K562 (cell line): ENCODE data around the gene POMP. TPM values are rescaled to one million over a fixed set of nuclear protein-coding genes. Genes with fewer than 3 reads are reported as not detected.

Experiments
- ATAC-seq: fragments of 200-7000 bp; cut with Tn5 transposase; 3 replicates; pipeline ENCODE4 v1.9.1; 2020; ENCODE audit warnings: moderate library complexity
- BruUV-seq: library from RNA; stranded (reverse); fragments of 400-500 nt; replicated peaks from 2 replicates; lab custom pipeline; 2021; lab: Mats Ljungman, UMichigan
- CTCF ChIA-PET: fragments of 300-600 bp; formaldehyde crosslinking; extraction: SDS; loops from one replicate; lab custom pipeline; 2021; ENCODE audit warnings: low intra/inter-chr PET ratio; lab: Yijun Ruan, JAX
- POLR2A ChIA-PET: fragments of 300-600, 350-650 bp; sonication (Branson Sonifier 250); formaldehyde crosslinking; extraction: SDS; loops from one replicate; lab custom pipeline; 2021; ENCODE audit warnings: antibody characterized with exemption, inconsistent platforms; lab: Yijun Ruan, JAX
- DNase-seq, 4 experiments: peaks; one replicate each; pipeline versions ENCODE4 v3.0.0 to v3.0.0-alpha.2; 2011 to 2018; ENCODE audit warnings: low spot score in 3 of 4, mixed read lengths in 3 of 4; ENCODE audit errors: extremely low read depth in 1 of 4
- FAIRE-seq: peaks from 2 replicates; lab custom pipeline; 2011; peaks lifted over from hg19 to GRCh38; lab: Jason Lieb, UNC
- H2AFZ ChIP-seq: 2 replicates; pipeline ENCODE4 v1.6.0; 2011; ENCODE audit warnings: low read depth, low read length, control low read depth, inconsistent platforms
- H3K27ac ChIP-seq: fragments of 200-600 bp; 3 replicates; pipeline ENCODE4 v1.8.0; 2011; ENCODE audit warnings: low read depth, mild to moderate bottlenecking, control low read depth, inconsistent platforms, low read length, moderate library complexity, mixed read lengths; ENCODE audit errors: extremely low read depth
- H3K27me3 ChIP-seq, 2 experiments: fragments of 300-600 bp in 1 of 2; 2 replicates in 1 of 2; 3 replicates in 1 of 2; pipeline versions ENCODE4 v1.6.0 to v1.8.0; 2011; ENCODE audit warnings: inconsistent platforms in 2 of 2, low read length in 2 of 2, mild to moderate bottlenecking in 1 of 2, mixed read lengths in 1 of 2, moderate library complexity in 1 of 2; ENCODE audit not compliant: control insufficient read depth in 2 of 2, insufficient read depth in 2 of 2
- H3K36me3 ChIP-seq: fragments of 300-600 bp; 3 replicates; pipeline ENCODE4 v1.8.0; 2011; ENCODE audit warnings: mild to moderate bottlenecking, low read length, inconsistent platforms; ENCODE audit not compliant: control insufficient read depth, insufficient read depth
- H3K4me1 ChIP-seq, 2 experiments: fragments of 200-600 bp in 1 of 2; replicated peaks in 1 of 2; 2 replicates in 1 of 2; 3 replicates in 1 of 2; pipeline versions ENCODE4 v1.5.1 to v1.8.0; 2011; ENCODE audit warnings: inconsistent platforms in 2 of 2, low read length in 2 of 2, mild to moderate bottlenecking in 1 of 2, mixed read lengths in 1 of 2, moderate library complexity in 1 of 2; ENCODE audit not compliant: control insufficient read depth in 2 of 2, insufficient read depth in 2 of 2
- H3K4me2 ChIP-seq: 2 replicates; pipeline ENCODE4 v1.6.1; 2011; ENCODE audit warnings: low read length, control low read depth, inconsistent platforms, mixed read lengths; ENCODE audit not compliant: insufficient read depth
- H3K4me3 ChIP-seq: fragments of 200-600 bp; sonication (generic), shearing (Covaris generic); 2 replicates; pipeline ENCODE4 v1.5.1; 2016; ENCODE audit warnings: control low read depth, inconsistent platforms
- H3K79me2 ChIP-seq: fragments of 200-600 bp; 3 replicates; pipeline ENCODE4 v1.8.0; 2011; ENCODE audit warnings: low read length, inconsistent platforms; ENCODE audit not compliant: control insufficient read depth, insufficient read depth
- H3K9ac ChIP-seq, 2 experiments: 2 replicates each; pipeline versions ENCODE4 v1.6.0 to v1.6.1; 2011; ENCODE audit warnings: low read depth in 2 of 2, low read length in 2 of 2, control low read depth in 1 of 2, inconsistent platforms in 1 of 2, mild to moderate bottlenecking in 1 of 2, mixed read lengths in 1 of 2; ENCODE audit not compliant: insufficient read depth in 1 of 2
- H3K9me1 ChIP-seq: one replicate; pipeline ENCODE4 v1.6.0; 2011; ENCODE audit warnings: inconsistent platforms, mild to moderate bottlenecking, low read length, moderate library complexity; ENCODE audit not compliant: control insufficient read depth, insufficient read depth
- H3K9me3 ChIP-seq: replicated peaks from 2 replicates; pipeline ENCODE4 v1.5.1; 2011; ENCODE audit warnings: low read depth, low read length, inconsistent platforms; ENCODE audit not compliant: control insufficient read depth, insufficient read depth
- H4K20me1 ChIP-seq: replicated peaks from 2 replicates; pipeline ENCODE4 v1.6.1; 2011; ENCODE audit warnings: low read length, inconsistent platforms, mixed read lengths; ENCODE audit not compliant: control insufficient read depth, insufficient read depth
- HNRNPK ChIP-seq: fragments of 200-400 bp; formaldehyde crosslinking; IDR thresholded peaks from one replicate; pipeline ENCODE4 v1.6.1; 2018; ENCODE audit warnings: mild to moderate bottlenecking, low read depth, low read length; ENCODE audit not compliant: poor library complexity, severe bottlenecking
- MEF2D ChIP-seq: conservative IDR thresholded peaks from 2 replicates; pipeline ENCODE4 v1.6.1; 2016; ENCODE audit warnings: low read depth, missing genetic modification characterization, missing compliant biosample characterization
- SIRT6 ChIP-seq: IDR thresholded peaks from one replicate; pipeline ENCODE4 v1.6.1; 2012; ENCODE audit warnings: low read depth, mild to moderate bottlenecking, control low read depth, inconsistent platforms, low read length, moderate library complexity
- TARDBP ChIP-seq: fragments of 450-650 bp; IDR thresholded peaks from 2 replicates; pipeline ENCODE4 v1.6.1; 2016
- ZKSCAN1 ChIP-seq: fragments of 150-350 bp; IDR thresholded peaks from 2 replicates; pipeline ENCODE4 v1.6.1; 2016; ENCODE audit warnings: low read depth, low read length
- WGBS: fragments of 100-300 bp; shearing (Covaris generic); methylation state at CpG from one replicate; pipeline ENCODE4 v1.1.6; 2016; ENCODE audit warnings: low coverage, mixed read lengths; ENCODE audit not compliant: insufficient coverage; ENCODE audit errors: missing lambda C conversion rate; 5-methylcytosine and 5-hydroxymethylcytosine counted together
- in situ Hi-C: fragments of 300-500 bp; cut with MboI; formaldehyde crosslinking; loops from 4 replicates; pipeline ENCODE4 v1.15.0; 2018; ENCODE audit warnings: inconsistent platforms, mixed read lengths
- intact Hi-C: fragments of 100-400 bp; cut with micrococcal nuclease; formaldehyde crosslinking; loops from 2 replicates; pipeline ENCODE4 v1.14.2; 2022
- polyA plus RNA-seq, 8 experiments: library from polyadenylated mRNA; depleted of rRNA in 4 of 8; stranded (reverse) in 5 of 8; unstranded in 3 of 8; fragments of >200 nt; fragmentation: Nextera tagmentation in 2 of 8; fragmentation: Illumina TruSeq in 1 of 8; extraction: Ambion mirVana in 2 of 8; extraction: Trizol in 1 of 8; gene quantifications; 2 replicates each; pipeline versions ENCODE4 v1.2.1 to v1.2.3, GENCODE V29; 2011 to 2014; ENCODE audit warnings: inconsistent platforms in 1 of 8, missing spikeins in 1 of 8
- total RNA-seq, 7 experiments: library from RNA; depleted of rRNA in 6 of 7; stranded (reverse); fragments of >200 nt in 6 of 7; fragmentation: Illumina TruSeq in 2 of 7; extraction: Trizol in 2 of 7; gene quantifications; 2 replicates each; pipeline versions ENCODE4 v1.2.1 to v1.2.3, GENCODE V29; 2011 to 2021; ENCODE audit warnings: low replicate concordance in 1 of 7
- TF ChIP-seq, protein P1 (sequence below): sonication (generic); formaldehyde crosslinking; IDR thresholded peaks from 2 replicates; pipeline ENCODE4 v1.8.0; 2023; ENCODE audit warnings: mild to moderate bottlenecking, missing genetic modification reagents
- TF ChIP-seq, protein P2 (sequence below): sonication (generic); formaldehyde crosslinking; IDR thresholded peaks from 2 replicates; pipeline ENCODE4 v1.8.0; 2022; ENCODE audit warnings: missing genetic modification reagents, mild to moderate bottlenecking, moderate library complexity, borderline replicate concordance

Gene POMP
- total and polyA plus RNA-seq, 9 of the 15 experiments (the other 6 are each of a cell fraction or from before 2014, with no cell fraction given), result 69.2 to 647 (median 118) TPM

DNA sequence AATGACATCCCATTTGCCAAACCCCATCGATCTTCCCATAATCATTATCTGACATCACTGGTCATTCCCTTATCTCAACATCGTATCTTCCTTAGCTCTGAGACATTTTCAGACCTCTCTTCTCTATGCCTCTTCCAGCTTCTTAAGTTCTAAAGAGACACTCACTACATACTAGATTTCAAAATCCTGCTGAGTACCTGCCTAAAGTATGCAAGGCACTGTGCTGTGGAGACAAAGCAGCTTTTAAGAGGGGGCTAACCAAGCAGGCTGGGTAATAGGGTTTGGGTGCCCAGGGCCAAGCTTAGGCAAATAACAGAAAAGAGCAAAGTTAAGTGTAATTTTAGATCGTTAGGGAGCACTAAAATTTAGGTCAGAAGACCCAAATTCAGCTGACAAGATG, 3.4 kb upstream of the POMP start:
- Histone ChIP-seq H2AFZ (no peak overlapping the region), H3K4me1 (peaks cover 0 to 13% of the 10 kb centered on the region in 2 experiments; a peak in 3 of 5 replicates), H3K4me2 (no peak overlapping the region), H3K27me3 (no peaks in the 10 kb centered on the region), H3K4me3 (no peak overlapping the region), H3K9me3 (no peaks in the 10 kb centered on the region), H3K9ac (no peak overlapping the region), H4K20me1 (no peaks in the 10 kb centered on the region; the same call in 1 of the 2 replicates), H3K9me1 (no peaks in the 10 kb centered on the region), H3K36me3 (peaks cover 8% of the 10 kb centered on the region; the same call in 1 of the 3 replicates), H3K27ac (no peak overlapping the region), H3K79me2 (peaks cover 40% of the 10 kb centered on the region)
- intact Hi-C loops, result no loop called here
- BruUV-seq, result no TSS peak
- ATAC-seq, result no peak
- no peak for DNase-seq
- TF ChIP-seq ZKSCAN1, result no peak
- TF ChIP-seq SIRT6, result no peak
- no peak for TF ChIP-seq HNRNPK
- TF ChIP-seq, protein P1, sequence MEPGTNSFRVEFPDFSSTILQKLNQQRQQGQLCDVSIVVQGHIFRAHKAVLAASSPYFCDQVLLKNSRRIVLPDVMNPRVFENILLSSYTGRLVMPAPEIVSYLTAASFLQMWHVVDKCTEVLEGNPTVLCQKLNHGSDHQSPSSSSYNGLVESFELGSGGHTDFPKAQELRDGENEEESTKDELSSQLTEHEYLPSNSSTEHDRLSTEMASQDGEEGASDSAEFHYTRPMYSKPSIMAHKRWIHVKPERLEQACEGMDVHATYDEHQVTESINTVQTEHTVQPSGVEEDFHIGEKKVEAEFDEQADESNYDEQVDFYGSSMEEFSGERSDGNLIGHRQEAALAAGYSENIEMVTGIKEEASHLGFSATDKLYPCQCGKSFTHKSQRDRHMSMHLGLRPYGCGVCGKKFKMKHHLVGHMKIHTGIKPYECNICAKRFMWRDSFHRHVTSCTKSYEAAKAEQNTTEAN (CRISPR knock-in tag), result no peak
- no peak for TF ChIP-seq MEF2D
- TF ChIP-seq, protein P2, sequence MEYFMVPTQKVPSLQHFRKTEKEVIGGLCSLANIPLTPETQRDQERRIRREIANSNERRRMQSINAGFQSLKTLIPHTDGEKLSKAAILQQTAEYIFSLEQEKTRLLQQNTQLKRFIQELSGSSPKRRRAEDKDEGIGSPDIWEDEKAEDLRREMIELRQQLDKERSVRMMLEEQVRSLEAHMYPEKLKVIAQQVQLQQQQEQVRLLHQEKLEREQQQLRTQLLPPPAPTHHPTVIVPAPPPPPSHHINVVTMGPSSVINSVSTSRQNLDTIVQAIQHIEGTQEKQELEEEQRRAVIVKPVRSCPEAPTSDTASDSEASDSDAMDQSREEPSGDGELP (CRISPR knock-in tag), result no peak
- no peak for TF ChIP-seq TARDBP
- ChIA-PET CTCF (no interaction called here), POLR2A (no interaction called here)
- in situ Hi-C loops, result no loop called here
- no peak for FAIRE-seq
- WGBS, result 43% methylated on average over 3 of the region's 3 CpGs
